Measurements from ENCODE around the gene STAC. TPM values are rescaled to one million over a fixed set of nuclear protein-coding genes. Genes with fewer than 3 reads are reported as not detected.

STAC gene
- total RNA-seq: under 1 TPM in 1 of 5 experiments, not detected in 4; 0.22 TPM
- polyA plus RNA-seq: not detected
- not detected for total RNA-seq

- H3K27me3 Mint-ChIP-seq: peaks cover 29 to 51% (median 36%) of the 10 kb centered on the region in 5 donors
- H3K27ac ChIP-seq (ENCODE audit: low read depth, low read length): no peak within 1 kb of the TSS
- DNase-seq (peak in 1 of 9 donors; percentile 9), ATAC-seq (peak; percentile 74)
- intact Hi-C loops (cut with micrococcal nuclease): no loop called here
- peaks cover 0 to 5% (median 0%) of the 10 kb centered on the region in 11 donors for H3K9me3 Mint-ChIP-seq
- H3K4me3 Mint-ChIP-seq: peak within 1 kb of the TSS in 6 of 10 donors; percentile 12 to 45 (median 30)
- ChIA-PET POLR2A (no interaction called here), CTCF (no interaction called here)
- no peaks in the 10 kb centered on the region for H3K27me3 ChIP-seq (ENCODE audit: control insufficient read depth in 2 of 2, insufficient read depth in 2 of 2, low read length in 2 of 2)
- no peaks in the 10 kb centered on the region for H3K36me3 ChIP-seq (ENCODE audit: control insufficient read depth in 2 of 3, insufficient read depth in 3 of 3, low read length in 3 of 3)
- H3K27ac Mint-ChIP-seq: no peak within 1 kb of the TSS
- no peak within 1 kb of the TSS for H3K4me3 ChIP-seq (ENCODE audit: low read length)
- H3K4me1 Mint-ChIP-seq: peaks cover 0 to 10% (median 0%) of the 10 kb centered on the region in 7 donors
- H3K9me3 ChIP-seq (ENCODE audit: control insufficient read depth in 2 of 3, low read length in 3 of 3): no peaks in the 10 kb centered on the region
- no peaks in the 10 kb centered on the region for H3K4me1 ChIP-seq (ENCODE audit: control insufficient read depth in 2 of 2, insufficient read depth in 2 of 2, low read length in 2 of 2)
- H3K36me3 Mint-ChIP-seq: peaks cover 0 to 4% (median 0%) of the 10 kb centered on the region in 5 donors
Observed at GRCh38 chr3:36380221-36381031, at the start of gene STAC. STAC (plus strand) TSS chr3:36380504; CDS start chr3:36380644, 140 bp downstream.

DNA sequence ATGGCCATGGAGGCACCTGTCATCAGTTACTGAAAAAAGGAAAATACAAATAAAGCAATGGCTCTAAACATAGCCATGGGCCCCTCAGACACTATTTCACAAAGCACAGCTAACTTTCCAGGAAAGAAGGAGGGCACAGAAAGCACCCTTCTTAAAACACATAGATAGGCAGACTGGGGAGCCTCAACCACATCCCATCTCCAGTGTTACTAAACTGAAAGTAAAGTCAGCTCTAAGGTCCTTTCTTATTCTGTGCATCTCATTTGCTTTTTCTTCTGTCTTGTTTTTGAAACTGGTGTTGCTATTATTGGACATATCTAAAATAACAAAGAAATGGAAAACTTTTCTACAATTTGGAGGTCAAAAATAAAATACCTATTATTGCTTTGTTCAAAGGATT lies 48.2 kb upstream of the STAC start:
- POLR2A ChIA-PET: no interaction called here
- H3K36me3 ChIP-seq (ENCODE audit: control insufficient read depth in 2 of 3, insufficient read depth in 3 of 3, low read length in 3 of 3): no peaks in the 10 kb centered on the region
- no peaks in the 10 kb centered on the region for H3K9me3 ChIP-seq (ENCODE audit: control insufficient read depth in 2 of 3, low read length in 3 of 3)
- H3K4me1 ChIP-seq (ENCODE audit: control insufficient read depth in 2 of 2, insufficient read depth in 2 of 2, low read length in 2 of 2): no peaks in the 10 kb centered on the region
- no peak overlapping the region for H3K4me3 Mint-ChIP-seq
- no peak overlapping the region for H3K4me3 ChIP-seq (ENCODE audit: low read length)
- no peak overlapping the region for H3K27ac Mint-ChIP-seq
- H3K9me3 Mint-ChIP-seq: peaks cover 0 to 14% (median 2%) of the 10 kb centered on the region in 11 donors
- H3K27me3 Mint-ChIP-seq: peaks cover 0 to 5% (median 0%) of the 10 kb centered on the region in 5 donors
- no peaks in the 10 kb centered on the region for H3K4me1 Mint-ChIP-seq
- H3K27me3 ChIP-seq (ENCODE audit: control insufficient read depth in 2 of 2, insufficient read depth in 2 of 2, low read length in 2 of 2): no peaks in the 10 kb centered on the region
- no peak for DNase-seq
- intact Hi-C loops (cut with micrococcal nuclease): no loop called here
- H3K27ac ChIP-seq (ENCODE audit: low read depth, low read length): no peak overlapping the region
- H3K36me3 Mint-ChIP-seq: no peaks in the 10 kb centered on the region
- CTCF ChIA-PET: no interaction called here
- no peak for ATAC-seq

GRCh38 chr3:36362216-36362615 lies 18.1 kb upstream of the STAC start:
- Histone ChIP-seq H3K36me3 (ENCODE audit: control insufficient read depth in 2 of 3, insufficient read depth in 3 of 3, low read length in 3 of 3) (no peaks in the 10 kb centered on the region), H3K4me3 (ENCODE audit: low read length) (no peak overlapping the region), H3K4me1 (ENCODE audit: control insufficient read depth in 2 of 2, insufficient read depth in 2 of 2, low read length in 2 of 2) (no peaks in the 10 kb centered on the region), H3K9me3 (ENCODE audit: control insufficient read depth in 2 of 3, low read length in 3 of 3) (no peaks in the 10 kb centered on the region), H3K27ac (ENCODE audit: low read depth, low read length) (no peak overlapping the region), H3K27me3 (ENCODE audit: control insufficient read depth in 2 of 2, insufficient read depth in 2 of 2, low read length in 2 of 2) (no peaks in the 10 kb centered on the region)
- DNase-seq (no peak), ATAC-seq (no peak)
- intact Hi-C loops (cut with micrococcal nuclease): no loop called here
- Mint-ChIP-seq H3K4me1 (peaks cover 0 to 2% (median 0%) of the 10 kb centered on the region in 7 donors), H3K36me3 (no peaks in the 10 kb centered on the region), H3K27me3 (peaks cover 0 to 14% (median 6%) of the 10 kb centered on the region in 5 donors), H3K27ac (no peak overlapping the region), H3K9me3 (peaks cover 0 to 7% (median 3%) of the 10 kb centered on the region in 11 donors), H3K4me3 (no peak overlapping the region)
- ChIA-PET POLR2A (no interaction called here), CTCF (no interaction called here)

- H3K27ac Mint-ChIP-seq: no peak overlapping the region
- Histone ChIP-seq H3K27ac (ENCODE audit: low read depth, low read length) (no peak overlapping the region), H3K36me3 (ENCODE audit: control insufficient read depth in 2 of 3, insufficient read depth in 3 of 3, low read length in 3 of 3) (no peaks in the 10 kb centered on the region), H3K27me3 (ENCODE audit: control insufficient read depth in 2 of 2, insufficient read depth in 2 of 2, low read length in 2 of 2) (no peaks in the 10 kb centered on the region), H3K9me3 (ENCODE audit: control insufficient read depth in 2 of 3, low read length in 3 of 3) (no peaks in the 10 kb centered on the region), H3K4me1 (ENCODE audit: control insufficient read depth in 2 of 2, insufficient read depth in 2 of 2, low read length in 2 of 2) (no peaks in the 10 kb centered on the region), H3K4me3 (ENCODE audit: low read length) (no peak overlapping the region)
- CTCF ChIA-PET: interaction anchor here (0.7 kb wide), 1 partner anchor 244 kb away, joined by 3 read pairs; no protein-coding TSS in a partner anchor
- H3K27me3 Mint-ChIP-seq: peaks cover 0 to 14% (median 6%) of the 10 kb centered on the region in 5 donors
- intact Hi-C loops (cut with micrococcal nuclease): no loop called here
- peaks cover 0 to 2% (median 0%) of the 10 kb centered on the region in 7 donors for H3K4me1 Mint-ChIP-seq
- POLR2A ChIA-PET: no interaction called here
- H3K9me3 Mint-ChIP-seq: peaks cover 0 to 7% (median 3%) of the 10 kb centered on the region in 11 donors
- no peak for DNase-seq
- ATAC-seq: no peak
- no peaks in the 10 kb centered on the region for H3K36me3 Mint-ChIP-seq
- no peak overlapping the region for H3K4me3 Mint-ChIP-seq
Observed at GRCh38 chr3:36362973-36363372, 17.3 kb upstream of the STAC start.

DNA sequence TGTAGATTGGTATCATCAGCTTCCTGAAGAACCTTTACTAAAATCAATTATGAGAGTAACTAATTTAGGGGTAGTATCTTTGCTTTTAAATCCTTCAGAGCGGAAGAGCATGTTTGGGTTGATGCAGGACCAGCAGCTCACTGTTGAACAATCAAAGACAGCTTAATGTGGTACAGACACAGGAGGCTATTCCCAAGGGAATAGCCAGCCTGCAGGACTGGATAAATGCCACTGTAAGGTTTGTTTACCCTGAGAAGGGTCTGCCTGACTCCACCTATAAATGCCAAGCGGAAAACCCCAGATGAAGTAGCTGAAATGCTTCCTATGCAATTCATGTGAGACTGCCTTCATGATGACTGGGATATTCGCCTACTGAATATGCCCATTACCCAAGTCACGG lies 16.0 kb upstream of the STAC start:
- no peaks in the 10 kb centered on the region for H3K4me1 Mint-ChIP-seq
- no peaks in the 10 kb centered on the region for H3K27me3 ChIP-seq (ENCODE audit: control insufficient read depth in 2 of 2, insufficient read depth in 2 of 2, low read length in 2 of 2)
- H3K36me3 Mint-ChIP-seq: no peaks in the 10 kb centered on the region
- ChIA-PET POLR2A (no interaction called here), CTCF (no interaction called here)
- peaks cover 0 to 8% (median 3%) of the 10 kb centered on the region in 11 donors for H3K9me3 Mint-ChIP-seq
- ATAC-seq: no peak
- no peak for DNase-seq
- H3K27ac ChIP-seq (ENCODE audit: low read depth, low read length): no peak overlapping the region
- H3K36me3 ChIP-seq (ENCODE audit: control insufficient read depth in 2 of 3, insufficient read depth in 3 of 3, low read length in 3 of 3): no peaks in the 10 kb centered on the region
- H3K4me3 Mint-ChIP-seq: no peak overlapping the region
- H3K27me3 Mint-ChIP-seq: peaks cover 0 to 7% (median 6%) of the 10 kb centered on the region in 5 donors
- no peaks in the 10 kb centered on the region for H3K9me3 ChIP-seq (ENCODE audit: control insufficient read depth in 2 of 3, low read length in 3 of 3)
- intact Hi-C loops (cut with micrococcal nuclease): no loop called here
- H3K4me3 ChIP-seq (ENCODE audit: low read length): no peak overlapping the region
- H3K4me1 ChIP-seq (ENCODE audit: control insufficient read depth in 2 of 2, insufficient read depth in 2 of 2, low read length in 2 of 2): no peaks in the 10 kb centered on the region
- no peak overlapping the region for H3K27ac Mint-ChIP-seq

GRCh38 chr3:36365829-36366228 lies 14.5 kb upstream of the STAC start:
- Histone ChIP-seq H3K36me3 (ENCODE audit: control insufficient read depth in 2 of 3, insufficient read depth in 3 of 3, low read length in 3 of 3) (no peaks in the 10 kb centered on the region), H3K9me3 (ENCODE audit: control insufficient read depth in 2 of 3, low read length in 3 of 3) (no peaks in the 10 kb centered on the region), H3K4me1 (ENCODE audit: control insufficient read depth in 2 of 2, insufficient read depth in 2 of 2, low read length in 2 of 2) (no peaks in the 10 kb centered on the region), H3K27me3 (ENCODE audit: control insufficient read depth in 2 of 2, insufficient read depth in 2 of 2, low read length in 2 of 2) (no peaks in the 10 kb centered on the region), H3K4me3 (ENCODE audit: low read length) (no peak overlapping the region), H3K27ac (ENCODE audit: low read depth, low read length) (no peak overlapping the region)
- Mint-ChIP-seq H3K4me3 (no peak overlapping the region), H3K4me1 (no peaks in the 10 kb centered on the region), H3K27ac (no peak overlapping the region), H3K27me3 (peaks cover 0 to 8% (median 0%) of the 10 kb centered on the region in 5 donors), H3K9me3 (peaks cover 0 to 7% (median 0%) of the 10 kb centered on the region in 11 donors), H3K36me3 (no peaks in the 10 kb centered on the region)
- intact Hi-C loops (cut with micrococcal nuclease): no loop called here
- no peak for ATAC-seq
- DNase-seq: no peak
- POLR2A ChIA-PET: no interaction called here
- CTCF ChIA-PET: no interaction called here

DNA sequence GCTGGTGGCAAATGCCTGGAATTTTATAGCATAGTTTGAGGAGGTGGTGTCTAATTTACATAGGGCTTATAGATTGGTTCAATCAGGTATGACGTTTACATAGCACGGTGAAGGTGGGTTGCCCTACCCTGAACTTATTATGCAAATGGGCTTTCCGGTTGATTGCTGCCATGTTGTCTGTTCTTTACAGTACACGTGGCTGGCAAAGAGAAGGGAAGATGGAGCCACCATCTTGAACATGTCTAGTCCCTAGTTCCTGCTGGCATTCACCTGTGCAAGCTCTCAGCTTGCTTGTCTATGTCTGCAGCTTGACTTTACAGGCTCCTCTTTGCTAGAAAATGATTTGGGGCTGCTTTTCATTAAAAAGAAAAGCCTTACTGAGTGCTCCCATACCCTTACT lies 14.0 kb upstream of the STAC start:
- Histone ChIP-seq H3K27me3 (ENCODE audit: control insufficient read depth in 2 of 2, insufficient read depth in 2 of 2, low read length in 2 of 2) (no peaks in the 10 kb centered on the region), H3K4me1 (ENCODE audit: control insufficient read depth in 2 of 2, insufficient read depth in 2 of 2, low read length in 2 of 2) (no peaks in the 10 kb centered on the region), H3K27ac (ENCODE audit: low read depth, low read length) (no peak overlapping the region), H3K36me3 (ENCODE audit: control insufficient read depth in 2 of 3, insufficient read depth in 3 of 3, low read length in 3 of 3) (no peaks in the 10 kb centered on the region), H3K9me3 (ENCODE audit: control insufficient read depth in 2 of 3, low read length in 3 of 3) (no peaks in the 10 kb centered on the region), H3K4me3 (ENCODE audit: low read length) (no peak overlapping the region)
- H3K27me3 Mint-ChIP-seq: peaks cover 0 to 12% (median 0%) of the 10 kb centered on the region in 5 donors
- POLR2A ChIA-PET: no interaction called here
- ATAC-seq (no peak), DNase-seq (no peak)
- intact Hi-C loops (cut with micrococcal nuclease): no loop called here
- no peaks in the 10 kb centered on the region for H3K36me3 Mint-ChIP-seq
- H3K27ac Mint-ChIP-seq: no peak overlapping the region
- peaks cover 0 to 7% (median 0%) of the 10 kb centered on the region in 11 donors for H3K9me3 Mint-ChIP-seq
- no peaks in the 10 kb centered on the region for H3K4me1 Mint-ChIP-seq
- no peak overlapping the region for H3K4me3 Mint-ChIP-seq
- CTCF ChIA-PET: no interaction called here
